Chondrocyte (in vitro differentiated cells): ENCODE measurements around the gene SLC2A1. TPM values are rescaled to one million over a fixed set of nuclear protein-coding genes. Genes with fewer than 3 reads are reported as not detected.

Experiments used
- DNase-seq: peaks from one replicate; pipeline ENCODE4 v3.0.0; 2021; ENCODE audit warnings: mixed read lengths, low spot score
- H3K27ac Mint-ChIP-seq: one replicate; pipeline ENCODE4 v1.8.0; 2021; ENCODE audit warnings: mild to moderate bottlenecking, moderate library complexity, mixed read lengths; ENCODE audit not compliant: unreplicated experiment
- H3K27me3 Mint-ChIP-seq: 2 replicates; pipeline ENCODE4 v1.8.0; 2021; ENCODE audit warnings: low read depth, mixed read lengths
- H3K36me3 Mint-ChIP-seq: 2 replicates; pipeline ENCODE4 v1.8.0; 2021; ENCODE audit warnings: low read depth, mixed read lengths
- H3K4me1 Mint-ChIP-seq: 2 replicates; pipeline ENCODE4 v1.8.0; 2021; ENCODE audit warnings: low read depth, mild to moderate bottlenecking, mixed read lengths
- H3K4me3 Mint-ChIP-seq: one replicate; pipeline ENCODE4 v1.8.0; 2021; ENCODE audit warnings: mild to moderate bottlenecking, moderate library complexity, mixed read lengths; ENCODE audit not compliant: unreplicated experiment
- H3K9me3 Mint-ChIP-seq: 2 replicates; pipeline ENCODE4 v1.8.0; 2021; ENCODE audit warnings: low read depth, mixed read lengths
- CTCF ChIP-seq: fragments of 200-600 bp; sonication (generic); IDR thresholded peaks from 2 replicates; pipeline ENCODE4 v1.5.0; 2021; ENCODE audit warnings: antibody characterized with exemption, mild to moderate bottlenecking, moderate library complexity
- total RNA-seq: library from RNA; stranded (reverse); gene quantifications from 3 replicates; pipeline ENCODE4 v1.2.1, GENCODE V29; 2021

SLC2A1 gene
- total RNA-seq, 1 donor from 2014 or later: 190 TPM

- Mint-ChIP-seq H3K27ac (no peak overlapping the region), H3K4me1 (peaks cover 44% of the 10 kb centered on the region), H3K27me3 (no peaks in the 10 kb centered on the region), H3K36me3 (peaks cover 4% of the 10 kb centered on the region), H3K4me3 (no peak overlapping the region), H3K9me3 (no peaks in the 10 kb centered on the region)
- TF ChIP-seq CTCF: no peak
- no peak for DNase-seq
Measured at GRCh38 chr1:42979896-42980800, 21.5 kb upstream of the SLC2A1 start.

- TF ChIP-seq CTCF: no peak
- Mint-ChIP-seq H3K27me3 (no peaks in the 10 kb centered on the region), H3K4me3 (no peak overlapping the region), H3K9me3 (no peaks in the 10 kb centered on the region), H3K4me1 (peaks cover 46% of the 10 kb centered on the region), H3K27ac (peak overlapping the region; percentile 74), H3K36me3 (peaks cover 6% of the 10 kb centered on the region)
- DNase-seq: no peak
Measured at GRCh38 chr1:42979036-42979430, 20.4 kb upstream of the SLC2A1 start.

GRCh38 chr1:42978317-42979035, 19.8 kb upstream of the SLC2A1 start:
- Mint-ChIP-seq H3K27me3 (no peaks in the 10 kb centered on the region), H3K9me3 (no peaks in the 10 kb centered on the region), H3K4me3 (peak overlapping the region; percentile 3), H3K4me1 (peaks cover 42% of the 10 kb centered on the region), H3K36me3 (peaks cover 7% of the 10 kb centered on the region), H3K27ac (peak overlapping the region; percentile 74)
- TF ChIP-seq CTCF: no peak
- no peak for DNase-seq

GRCh38 chr1:42977653-42978052, 19.0 kb upstream of the SLC2A1 start:
- Mint-ChIP-seq H3K27ac (no peak overlapping the region), H3K4me1 (peaks cover 41% of the 10 kb centered on the region), H3K4me3 (no peak overlapping the region), H3K27me3 (no peaks in the 10 kb centered on the region), H3K9me3 (no peaks in the 10 kb centered on the region), H3K36me3 (peaks cover 7% of the 10 kb centered on the region)
- DNase-seq: no peak
- no peak for TF ChIP-seq CTCF

- no peak for TF ChIP-seq CTCF
- H3K36me3 Mint-ChIP-seq: peaks cover 7% of the 10 kb centered on the region
- H3K4me3 Mint-ChIP-seq: no peak overlapping the region
- no peak for DNase-seq
- H3K4me1 Mint-ChIP-seq: peaks cover 32% of the 10 kb centered on the region
- no peaks in the 10 kb centered on the region for H3K27me3 Mint-ChIP-seq
- no peak overlapping the region for H3K27ac Mint-ChIP-seq
- no peaks in the 10 kb centered on the region for H3K9me3 Mint-ChIP-seq
Measured at GRCh38 chr1:42975561-42976225, 17.0 kb upstream of the SLC2A1 start.
